Adrenal gland (tissue), 5 donors: Measurements from ENCODE around the gene ASCL2.

Experiments used
- POLR2A ChIP-seq, 2 donors: fragments of 450-650 bp; IDR thresholded peaks; one replicate each; pipeline ENCODE4 v1.6.1; 2017; ENCODE audit warnings: antibody characterized with exemption in 2 of 2, mild to moderate bottlenecking in 2 of 2, moderate library complexity in 1 of 2
- TF ChIP-seq, protein P1 (sequence below), 6 experiments: fragments of 450-650 bp in 4 of 6; fragments of 200-600 bp in 2 of 6; sonication (generic) in 1 of 6; IDR thresholded peaks; 1 replicate in 5 of 6; 2 replicates in 1 of 6; pipeline versions ENCODE4 v1.5.1 to v1.8.0; 2016 to 2021; ENCODE audit warnings: antibody characterized with exemption in 6 of 6, mild to moderate bottlenecking in 2 of 6, moderate library complexity in 1 of 6
- donor health status: DM: no; HTN: no; CAD: no.

DNA sequence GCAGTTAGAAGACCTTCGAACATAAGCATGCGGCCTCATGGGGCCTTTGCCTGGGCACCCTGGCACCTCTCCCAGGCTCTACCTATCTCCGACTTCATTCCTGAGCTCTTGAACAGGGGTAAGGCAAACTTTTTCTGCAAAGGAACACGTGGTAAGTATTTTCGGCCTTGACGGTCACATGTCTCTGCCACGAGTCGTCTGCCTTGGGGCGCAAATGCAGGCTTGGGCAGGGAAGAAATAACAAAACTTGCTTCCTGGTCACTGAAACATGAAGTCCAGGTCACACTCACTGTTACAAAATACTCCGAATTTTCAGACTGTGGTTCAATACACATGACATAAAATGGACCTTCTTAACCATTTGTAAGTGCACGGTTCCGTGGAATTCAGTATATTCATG lies 3.4 kb upstream of the ASCL2 start:
- TF ChIP-seq, protein P1, sequence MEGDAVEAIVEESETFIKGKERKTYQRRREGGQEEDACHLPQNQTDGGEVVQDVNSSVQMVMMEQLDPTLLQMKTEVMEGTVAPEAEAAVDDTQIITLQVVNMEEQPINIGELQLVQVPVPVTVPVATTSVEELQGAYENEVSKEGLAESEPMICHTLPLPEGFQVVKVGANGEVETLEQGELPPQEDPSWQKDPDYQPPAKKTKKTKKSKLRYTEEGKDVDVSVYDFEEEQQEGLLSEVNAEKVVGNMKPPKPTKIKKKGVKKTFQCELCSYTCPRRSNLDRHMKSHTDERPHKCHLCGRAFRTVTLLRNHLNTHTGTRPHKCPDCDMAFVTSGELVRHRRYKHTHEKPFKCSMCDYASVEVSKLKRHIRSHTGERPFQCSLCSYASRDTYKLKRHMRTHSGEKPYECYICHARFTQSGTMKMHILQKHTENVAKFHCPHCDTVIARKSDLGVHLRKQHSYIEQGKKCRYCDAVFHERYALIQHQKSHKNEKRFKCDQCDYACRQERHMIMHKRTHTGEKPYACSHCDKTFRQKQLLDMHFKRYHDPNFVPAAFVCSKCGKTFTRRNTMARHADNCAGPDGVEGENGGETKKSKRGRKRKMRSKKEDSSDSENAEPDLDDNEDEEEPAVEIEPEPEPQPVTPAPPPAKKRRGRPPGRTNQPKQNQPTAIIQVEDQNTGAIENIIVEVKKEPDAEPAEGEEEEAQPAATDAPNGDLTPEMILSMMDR (IDR thresholded peaks at IDR 0.05), result no peak
- TF ChIP-seq POLR2A (IDR thresholded peaks at IDR 0.05), result no peak
